Mucosa of descending colon (tissue), 3 donors: ENCODE results near the gene KCNC2. TPM values are rescaled to one million over a fixed set of nuclear protein-coding genes. Genes with fewer than 3 reads are reported as not detected.

ENCODE experiments used
- ATAC-seq: fragments of 200-7000 bp; cut with Tn5 transposase; one replicate; pipeline ENCODE4 v1.9.1; 2020; ENCODE audit warnings: mild to moderate bottlenecking, moderate library complexity
- DNase-seq, 3 donors: peaks; one replicate each; pipeline ENCODE4 v3.0.0-alpha.2; 2020
- H3K36me3 ChIP-seq: fragments of 200-600 bp; one replicate; pipeline ENCODE4 v1.8.0; 2021; ENCODE audit warnings: low read depth, mild to moderate bottlenecking
- H3K4me1 ChIP-seq: fragments of 200-600 bp; one replicate; pipeline ENCODE4 v1.8.0; 2021; ENCODE audit warnings: low read depth, mild to moderate bottlenecking
- H3K4me3 ChIP-seq: fragments of 200-600 bp; one replicate; pipeline ENCODE4 v1.8.0; 2021; ENCODE audit warnings: mild to moderate bottlenecking
- H3K9me3 ChIP-seq: fragments of 200-600 bp; one replicate; pipeline ENCODE4 v1.8.0; 2021; ENCODE audit warnings: mild to moderate bottlenecking
- intact Hi-C, 2 donors: fragments of 100-400 bp; cut with DNase I in 1 of 2; cut with micrococcal nuclease in 1 of 2; formaldehyde crosslinking; loops; one replicate each; pipeline versions ENCODE4 v1.11.0 to v1.11.1; 2022; cut with DNase I, micrococcal nuclease
- total RNA-seq, 3 donors: library from RNA; stranded (reverse); fragmentation: NEBNext Ultra II Directional in 2 of 3; extraction: Animal tissue kit (Norgen Biotek cat#: 25700) in 2 of 3; gene quantifications; one replicate each; pipeline versions ENCODE4 v1.2.1 to v1.2.4, GENCODE V29; 2021 to 2023
- TF ChIP-seq, protein P1 (sequence below): fragments of 200-600 bp; IDR thresholded peaks from one replicate; pipeline ENCODE4 v1.8.0; 2022; ENCODE audit warnings: antibody characterized with exemption, mild to moderate bottlenecking
- donor health status: DM: no; HTN: no; CAD: no; lungs with moderate emphysema.
- donor health status: DM: no; HTN: no; CAD: no.
- donor health status: DM: no; HTN: yes; CAD: no.

KCNC2 gene
- total RNA-seq, 3 donors from 2014 or later: 0.44 TPM; not detected in 2

- no peak for ATAC-seq
- intact Hi-C loops: no loop called here
Observed at GRCh38 chr12:75020068-75020557, 189.5 kb downstream of the KCNC2 start.

DNA sequence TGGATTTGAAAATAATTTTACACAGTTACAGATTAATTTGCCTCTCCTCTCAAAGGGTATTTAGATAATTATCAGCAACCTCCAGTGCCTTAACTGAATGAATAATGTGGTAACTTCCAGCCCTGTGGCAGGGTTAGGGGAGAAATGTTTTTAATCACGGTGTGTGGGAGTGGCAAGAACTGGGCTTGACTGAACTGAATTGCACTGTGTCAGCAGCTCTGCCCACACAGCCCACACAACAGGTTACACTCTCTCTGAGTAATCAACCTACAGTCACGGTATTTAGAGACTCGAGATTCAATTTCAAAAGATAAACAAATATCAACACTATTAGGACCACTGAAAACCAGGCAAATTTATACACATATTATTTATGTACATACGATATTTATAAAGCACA lies 198.5 kb downstream of the KCNC2 start:
- H3K4me3 ChIP-seq: no peak overlapping the region
- ATAC-seq (no peak), DNase-seq (no peak)
- no peaks in the 10 kb centered on the region for H3K4me1 ChIP-seq
- TF ChIP-seq, protein P1, sequence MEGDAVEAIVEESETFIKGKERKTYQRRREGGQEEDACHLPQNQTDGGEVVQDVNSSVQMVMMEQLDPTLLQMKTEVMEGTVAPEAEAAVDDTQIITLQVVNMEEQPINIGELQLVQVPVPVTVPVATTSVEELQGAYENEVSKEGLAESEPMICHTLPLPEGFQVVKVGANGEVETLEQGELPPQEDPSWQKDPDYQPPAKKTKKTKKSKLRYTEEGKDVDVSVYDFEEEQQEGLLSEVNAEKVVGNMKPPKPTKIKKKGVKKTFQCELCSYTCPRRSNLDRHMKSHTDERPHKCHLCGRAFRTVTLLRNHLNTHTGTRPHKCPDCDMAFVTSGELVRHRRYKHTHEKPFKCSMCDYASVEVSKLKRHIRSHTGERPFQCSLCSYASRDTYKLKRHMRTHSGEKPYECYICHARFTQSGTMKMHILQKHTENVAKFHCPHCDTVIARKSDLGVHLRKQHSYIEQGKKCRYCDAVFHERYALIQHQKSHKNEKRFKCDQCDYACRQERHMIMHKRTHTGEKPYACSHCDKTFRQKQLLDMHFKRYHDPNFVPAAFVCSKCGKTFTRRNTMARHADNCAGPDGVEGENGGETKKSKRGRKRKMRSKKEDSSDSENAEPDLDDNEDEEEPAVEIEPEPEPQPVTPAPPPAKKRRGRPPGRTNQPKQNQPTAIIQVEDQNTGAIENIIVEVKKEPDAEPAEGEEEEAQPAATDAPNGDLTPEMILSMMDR: no peak
- H3K36me3 ChIP-seq: no peaks in the 10 kb centered on the region
- intact Hi-C loops: no loop called here
- H3K9me3 ChIP-seq: peaks cover 2% of the 10 kb centered on the region

More at GRCh38 chr12:75020068-75020557, 189.5 kb downstream of the KCNC2 start:
- no peak for DNase-seq
- TF ChIP-seq, protein P1: no peak
- no peaks in the 10 kb centered on the region for H3K36me3 ChIP-seq
- H3K9me3 ChIP-seq: peaks cover 60% of the 10 kb centered on the region
- H3K4me1 ChIP-seq: no peaks in the 10 kb centered on the region
- H3K4me3 ChIP-seq: no peak overlapping the region

- Histone ChIP-seq H3K4me1 (no peaks in the 10 kb centered on the region), H3K36me3 (no peaks in the 10 kb centered on the region), H3K4me3 (no peak overlapping the region), H3K9me3 (no peaks in the 10 kb centered on the region)
- TF ChIP-seq, protein P1: no peak
- intact Hi-C loops: no loop called here
- ATAC-seq: no peak
- no peak for DNase-seq
Observed at GRCh38 chr12:75007133-75007532, 202.5 kb downstream of the KCNC2 start.

- Histone ChIP-seq H3K4me1 (no peaks in the 10 kb centered on the region), H3K9me3 (no peaks in the 10 kb centered on the region), H3K4me3 (no peak overlapping the region), H3K36me3 (no peaks in the 10 kb centered on the region)
- ATAC-seq (no peak), DNase-seq (no peak)
- TF ChIP-seq, protein P1: no peak
- intact Hi-C loops: no loop called here
Observed at GRCh38 chr12:75000120-75000519, 209.5 kb downstream of the KCNC2 start.

DNA sequence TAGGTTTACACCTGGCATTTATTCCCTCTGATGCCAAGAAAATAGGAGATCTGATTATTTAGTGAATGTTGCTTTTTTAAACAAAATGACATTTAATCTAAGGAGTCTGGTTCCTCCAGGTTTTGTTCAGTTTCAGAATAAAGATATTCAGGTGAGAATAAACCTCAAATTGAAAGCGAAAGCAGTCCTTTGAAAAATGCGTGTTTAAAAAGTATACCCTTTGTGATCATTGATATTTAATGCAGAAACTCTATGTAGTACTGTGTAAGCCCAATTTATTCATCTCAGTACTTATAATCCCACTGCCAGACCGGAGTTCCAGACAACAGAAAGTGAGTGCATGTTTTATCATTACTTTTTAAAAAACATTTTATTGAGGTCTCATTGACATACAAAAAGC lies 210.2 kb downstream of the KCNC2 start:
- no peak for ATAC-seq
- TF ChIP-seq, protein P1: no peak
- Histone ChIP-seq H3K4me1 (no peaks in the 10 kb centered on the region), H3K9me3 (no peaks in the 10 kb centered on the region), H3K4me3 (no peak overlapping the region), H3K36me3 (no peaks in the 10 kb centered on the region)
- DNase-seq: no peak
- intact Hi-C loops: no loop called here

Other genes with a start within 250 kb of the KCNC2 start
- gene CAPS2, start 120.5 kb upstream of the KCNC2 start, total RNA-seq: 10 to 100 TPM in 1 of 3 donors, 1 to 10 TPM in 2; 5.9 to 11.3 (median 7.1) TPM
- not detected for gene GLIPR1L1, start 124.8 kb upstream of the KCNC2 start, total RNA-seq
- under 1 TPM in 2 of 3 donors, not detected in 1; 0.52 to 0.98 TPM for gene GLIPR1L2, start 181.2 kb upstream of the KCNC2 start, total RNA-seq